ENCODE results near the gene HIPK2.
"Not testable (repeated sequence)": the region's sequence is repeated elsewhere in the genome, so short reads cannot be mapped to it uniquely, and the experiment has no call there.

Gene HIPK2

DNA sequence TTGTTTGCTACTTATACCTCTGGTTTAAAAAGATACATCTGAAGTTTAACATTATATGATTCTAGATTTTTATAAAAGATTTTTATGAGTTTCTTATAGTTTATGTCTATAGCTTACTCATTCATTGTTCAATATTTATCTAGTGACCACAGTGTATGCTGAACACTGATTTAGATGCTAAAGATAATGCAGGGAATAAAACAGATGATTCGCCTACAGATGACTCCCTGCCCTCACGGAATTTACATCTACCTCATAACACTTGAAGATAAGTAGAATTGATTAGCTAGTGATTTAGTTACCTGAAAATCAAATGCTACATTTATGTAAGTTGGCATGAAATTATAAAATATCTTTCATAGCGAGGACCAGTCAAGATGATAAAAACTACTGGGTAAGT, 105.8 kb downstream of the HIPK2 start:
- Histone ChIP-seq H3K9ac (ENCODE audit: low read length) (no peak overlapping the region), H3K27me3 (ENCODE audit: insufficient read depth, low read length) (peaks cover 6% of the 10 kb centered on the region; the same call in 1 of the 2 replicates), H3K4me2 (ENCODE audit: low read length) (no peak overlapping the region), H3K9me2 (ENCODE audit: low read depth, low read length) (no peaks in the 10 kb centered on the region), H3K4me1 (ENCODE audit: insufficient read depth, low read length, severe bottlenecking) (no peaks in the 10 kb centered on the region), H2AFZ (ENCODE audit: low read length) (no peak overlapping the region), H3K36me3 (ENCODE audit: insufficient read depth, low read length) (no peaks in the 10 kb centered on the region), H3K79me2 (ENCODE audit: insufficient read depth, low read length) (no peaks in the 10 kb centered on the region), H3K4me3 (ENCODE audit: low read depth, low read length, poor library complexity, severe bottlenecking) (no peak overlapping the region), H3K9me3 (ENCODE audit: low read length) (no peaks in the 10 kb centered on the region), H3K27ac (ENCODE audit: low read depth, low read length, poor library complexity, severe bottlenecking) (no peak overlapping the region), H4K20me1 (ENCODE audit: insufficient read depth, low read length) (no peaks in the 10 kb centered on the region), H3F3A (ENCODE audit: insufficient read depth, low read length) (no peaks in the 10 kb centered on the region)
- TF ChIP-seq EZH2 (IDR thresholded peaks at IDR 0.05; ENCODE audit: borderline replicate concordance, low read length), result no peak
- TF ChIP-seq, protein P1, sequence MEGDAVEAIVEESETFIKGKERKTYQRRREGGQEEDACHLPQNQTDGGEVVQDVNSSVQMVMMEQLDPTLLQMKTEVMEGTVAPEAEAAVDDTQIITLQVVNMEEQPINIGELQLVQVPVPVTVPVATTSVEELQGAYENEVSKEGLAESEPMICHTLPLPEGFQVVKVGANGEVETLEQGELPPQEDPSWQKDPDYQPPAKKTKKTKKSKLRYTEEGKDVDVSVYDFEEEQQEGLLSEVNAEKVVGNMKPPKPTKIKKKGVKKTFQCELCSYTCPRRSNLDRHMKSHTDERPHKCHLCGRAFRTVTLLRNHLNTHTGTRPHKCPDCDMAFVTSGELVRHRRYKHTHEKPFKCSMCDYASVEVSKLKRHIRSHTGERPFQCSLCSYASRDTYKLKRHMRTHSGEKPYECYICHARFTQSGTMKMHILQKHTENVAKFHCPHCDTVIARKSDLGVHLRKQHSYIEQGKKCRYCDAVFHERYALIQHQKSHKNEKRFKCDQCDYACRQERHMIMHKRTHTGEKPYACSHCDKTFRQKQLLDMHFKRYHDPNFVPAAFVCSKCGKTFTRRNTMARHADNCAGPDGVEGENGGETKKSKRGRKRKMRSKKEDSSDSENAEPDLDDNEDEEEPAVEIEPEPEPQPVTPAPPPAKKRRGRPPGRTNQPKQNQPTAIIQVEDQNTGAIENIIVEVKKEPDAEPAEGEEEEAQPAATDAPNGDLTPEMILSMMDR (IDR thresholded peaks at IDR 0.05; ENCODE audit: low read length), result no peak

DNA sequence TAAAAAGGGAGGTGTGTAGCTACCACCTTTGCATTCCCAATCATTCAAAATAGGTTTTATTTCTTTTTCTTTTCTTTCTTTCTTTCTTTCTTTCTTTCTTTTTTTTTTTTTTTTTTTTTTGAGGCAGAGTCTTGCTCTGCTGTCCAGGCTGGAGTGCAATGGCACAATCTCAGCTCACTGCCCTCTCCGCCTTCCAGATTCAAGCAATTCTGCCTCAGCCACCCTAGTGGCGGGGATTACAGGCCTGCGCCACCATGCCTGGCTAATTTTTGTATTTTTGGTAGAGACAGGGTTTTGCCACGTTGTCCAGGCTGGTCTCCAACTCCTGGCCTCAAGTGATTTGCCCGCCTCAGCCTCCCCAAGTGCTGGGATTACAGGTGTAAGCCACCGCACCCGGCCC, 107.1 kb downstream of the HIPK2 start:
- H3K36me3 ChIP-seq (ENCODE audit: insufficient read depth, low read length); H3K27me3 ChIP-seq (ENCODE audit: insufficient read depth, low read length); H3F3A ChIP-seq (ENCODE audit: insufficient read depth, low read length); H3K4me2 ChIP-seq (ENCODE audit: low read length); H3K27ac ChIP-seq (ENCODE audit: low read depth, low read length, poor library complexity, severe bottlenecking); H3K9me2 ChIP-seq (ENCODE audit: low read depth, low read length); H3K4me1 ChIP-seq (ENCODE audit: insufficient read depth, low read length, severe bottlenecking); H3K9ac ChIP-seq (ENCODE audit: low read length); H4K20me1 ChIP-seq (ENCODE audit: insufficient read depth, low read length); H2AFZ ChIP-seq (ENCODE audit: low read length); H3K9me3 ChIP-seq (ENCODE audit: low read length); H3K4me3 ChIP-seq (ENCODE audit: low read depth, low read length, poor library complexity, severe bottlenecking); H3K79me2 ChIP-seq (ENCODE audit: insufficient read depth, low read length): not testable (repeated sequence)

DNA sequence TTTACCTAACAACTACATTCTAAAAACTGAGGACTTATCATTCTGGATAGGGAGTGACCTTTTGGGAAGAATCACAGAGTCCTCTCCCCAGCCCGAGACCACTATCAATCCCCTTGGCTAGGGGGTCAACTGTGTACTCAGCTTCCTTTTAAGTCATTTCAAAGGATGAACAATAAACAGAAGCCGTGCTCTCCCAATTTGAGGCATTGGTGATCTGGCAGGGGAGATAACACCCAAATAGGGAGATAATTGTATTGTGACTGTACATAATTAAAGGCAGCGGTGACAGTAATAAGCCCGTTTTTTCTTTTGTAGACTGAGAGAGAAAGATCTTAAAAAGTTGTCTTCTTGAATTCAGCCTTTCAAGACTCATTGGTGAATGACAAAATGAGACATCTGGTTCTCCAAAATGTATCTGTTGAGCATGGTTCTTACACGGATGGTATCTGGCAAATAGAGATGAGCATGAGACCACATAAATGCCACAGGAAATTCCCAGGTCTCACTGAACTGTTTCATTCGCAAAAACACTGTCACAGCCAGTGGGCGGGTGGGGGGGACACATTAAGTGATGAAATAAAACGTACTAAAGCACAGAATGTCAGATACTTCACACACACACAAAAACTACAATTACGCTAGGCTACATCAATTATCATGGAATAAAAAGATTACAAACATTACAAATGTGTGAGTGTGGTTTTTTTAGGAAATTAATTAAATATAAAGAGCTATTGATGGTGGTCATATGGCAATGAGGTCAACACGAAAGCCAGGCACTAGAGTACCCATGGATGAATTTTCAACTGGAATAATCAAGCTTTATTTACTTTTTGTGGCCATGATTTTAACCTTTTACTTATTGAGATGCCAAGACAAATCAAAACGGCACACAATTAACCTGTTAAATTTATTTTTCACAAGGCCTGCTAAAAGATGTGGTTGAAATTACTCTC, 108.4 kb downstream of the HIPK2 start:
- Histone ChIP-seq H3K27ac (ENCODE audit: low read depth, low read length, poor library complexity, severe bottlenecking) (no peak overlapping the region), H3K36me3 (ENCODE audit: insufficient read depth, low read length) (no peaks in the 10 kb centered on the region), H3K79me2 (ENCODE audit: insufficient read depth, low read length) (no peaks in the 10 kb centered on the region), H3K4me2 (ENCODE audit: low read length) (no peak overlapping the region), H3K27me3 (ENCODE audit: insufficient read depth, low read length) (no peaks in the 10 kb centered on the region), H3K9me2 (ENCODE audit: low read depth, low read length) (no peaks in the 10 kb centered on the region), H3K9ac (ENCODE audit: low read length) (no peak overlapping the region), H4K20me1 (ENCODE audit: insufficient read depth, low read length) (no peaks in the 10 kb centered on the region), H3K9me3 (ENCODE audit: low read length) (no peaks in the 10 kb centered on the region), H3K4me3 (ENCODE audit: low read depth, low read length, poor library complexity, severe bottlenecking) (no peak overlapping the region), H3F3A (ENCODE audit: insufficient read depth, low read length) (no peaks in the 10 kb centered on the region), H3K4me1 (ENCODE audit: insufficient read depth, low read length, severe bottlenecking) (no peaks in the 10 kb centered on the region), H2AFZ (ENCODE audit: low read length) (no peak overlapping the region)
- TF ChIP-seq, protein P1 (IDR thresholded peaks at IDR 0.05; ENCODE audit: low read length), result no peak
- no peak for TF ChIP-seq EZH2 (IDR thresholded peaks at IDR 0.05; ENCODE audit: borderline replicate concordance, low read length)

DNA sequence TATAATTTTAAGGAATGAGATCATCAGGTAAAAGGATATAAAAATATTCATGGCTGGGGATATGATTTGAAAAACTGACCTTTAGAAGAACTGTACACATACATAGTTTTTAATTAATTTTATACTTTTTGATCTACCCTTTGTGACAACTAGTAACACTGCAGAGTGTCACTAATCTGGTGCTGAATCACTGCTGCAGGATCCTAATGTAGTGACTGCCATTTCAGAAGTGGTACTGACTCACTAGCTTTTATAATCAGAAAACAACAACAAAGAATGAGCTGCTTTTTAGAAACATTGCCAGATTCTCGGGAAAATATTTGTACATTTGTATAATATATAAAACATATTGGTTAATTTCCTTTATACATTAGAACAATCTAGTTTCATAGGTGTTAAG, 110.4 kb downstream of the HIPK2 start:
- H2AFZ ChIP-seq (ENCODE audit: low read length), result no peak overlapping the region
- no peak overlapping the region for H3K4me2 ChIP-seq (ENCODE audit: low read length)
- H3K27me3 ChIP-seq (ENCODE audit: insufficient read depth, low read length), result no peaks in the 10 kb centered on the region
- H3K9ac ChIP-seq (ENCODE audit: low read length), result no peak overlapping the region
- H3K27ac ChIP-seq (ENCODE audit: low read depth, low read length, poor library complexity, severe bottlenecking), result no peak overlapping the region
- H3K36me3 ChIP-seq (ENCODE audit: insufficient read depth, low read length), result no peaks in the 10 kb centered on the region
- H3K9me3 ChIP-seq (ENCODE audit: low read length), result no peaks in the 10 kb centered on the region
- TF ChIP-seq, protein P1 (IDR thresholded peaks at IDR 0.05; ENCODE audit: low read length), result no peak
- TF ChIP-seq EZH2 (IDR thresholded peaks at IDR 0.05; ENCODE audit: borderline replicate concordance, low read length), result no peak
- no peaks in the 10 kb centered on the region for H3F3A ChIP-seq (ENCODE audit: insufficient read depth, low read length)
- no peaks in the 10 kb centered on the region for H3K79me2 ChIP-seq (ENCODE audit: insufficient read depth, low read length)
- no peaks in the 10 kb centered on the region for H4K20me1 ChIP-seq (ENCODE audit: insufficient read depth, low read length)
- no peaks in the 10 kb centered on the region for H3K9me2 ChIP-seq (ENCODE audit: low read depth, low read length)
- H3K4me1 ChIP-seq (ENCODE audit: insufficient read depth, low read length, severe bottlenecking), result no peaks in the 10 kb centered on the region
- no peak overlapping the region for H3K4me3 ChIP-seq (ENCODE audit: low read depth, low read length, poor library complexity, severe bottlenecking)

Measured in OCI-LY1 (cell line).